ENCODE data around the gene CTSS.
A peak's percentile ranks its signal among the peaks of the same experiment; 100 is the strongest.
"Not testable (repeated sequence)": the region's sequence is repeated elsewhere in the genome, so short reads cannot be mapped to it uniquely, and the experiment has no call there.

CTSS gene

DNA sequence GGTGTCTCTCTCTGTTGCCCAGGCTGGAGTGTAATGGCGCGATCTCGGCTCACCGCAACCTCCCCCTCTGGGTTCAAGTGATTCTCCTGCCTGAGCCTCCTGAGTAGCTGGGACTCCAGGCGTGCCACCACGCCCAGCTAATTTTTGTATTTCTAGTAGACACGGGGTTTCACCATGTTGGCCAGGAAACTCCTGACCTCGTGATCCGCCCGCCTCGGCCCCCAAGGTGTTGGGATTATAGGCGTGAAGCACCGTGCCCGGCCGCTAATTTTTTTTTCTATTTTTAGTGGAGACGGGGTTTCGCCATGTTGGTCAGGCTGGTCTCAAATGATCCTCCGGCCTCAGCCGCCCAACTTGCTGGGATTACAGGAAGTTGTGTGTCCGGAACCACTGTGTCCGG is 45.5 kb downstream of the CTSS start:
- no peak overlapping the region for H3K27ac ChIP-seq
- TF ChIP-seq, protein P1, sequence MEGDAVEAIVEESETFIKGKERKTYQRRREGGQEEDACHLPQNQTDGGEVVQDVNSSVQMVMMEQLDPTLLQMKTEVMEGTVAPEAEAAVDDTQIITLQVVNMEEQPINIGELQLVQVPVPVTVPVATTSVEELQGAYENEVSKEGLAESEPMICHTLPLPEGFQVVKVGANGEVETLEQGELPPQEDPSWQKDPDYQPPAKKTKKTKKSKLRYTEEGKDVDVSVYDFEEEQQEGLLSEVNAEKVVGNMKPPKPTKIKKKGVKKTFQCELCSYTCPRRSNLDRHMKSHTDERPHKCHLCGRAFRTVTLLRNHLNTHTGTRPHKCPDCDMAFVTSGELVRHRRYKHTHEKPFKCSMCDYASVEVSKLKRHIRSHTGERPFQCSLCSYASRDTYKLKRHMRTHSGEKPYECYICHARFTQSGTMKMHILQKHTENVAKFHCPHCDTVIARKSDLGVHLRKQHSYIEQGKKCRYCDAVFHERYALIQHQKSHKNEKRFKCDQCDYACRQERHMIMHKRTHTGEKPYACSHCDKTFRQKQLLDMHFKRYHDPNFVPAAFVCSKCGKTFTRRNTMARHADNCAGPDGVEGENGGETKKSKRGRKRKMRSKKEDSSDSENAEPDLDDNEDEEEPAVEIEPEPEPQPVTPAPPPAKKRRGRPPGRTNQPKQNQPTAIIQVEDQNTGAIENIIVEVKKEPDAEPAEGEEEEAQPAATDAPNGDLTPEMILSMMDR (conservative IDR thresholded peaks at IDR 0.05): no peak

DNA sequence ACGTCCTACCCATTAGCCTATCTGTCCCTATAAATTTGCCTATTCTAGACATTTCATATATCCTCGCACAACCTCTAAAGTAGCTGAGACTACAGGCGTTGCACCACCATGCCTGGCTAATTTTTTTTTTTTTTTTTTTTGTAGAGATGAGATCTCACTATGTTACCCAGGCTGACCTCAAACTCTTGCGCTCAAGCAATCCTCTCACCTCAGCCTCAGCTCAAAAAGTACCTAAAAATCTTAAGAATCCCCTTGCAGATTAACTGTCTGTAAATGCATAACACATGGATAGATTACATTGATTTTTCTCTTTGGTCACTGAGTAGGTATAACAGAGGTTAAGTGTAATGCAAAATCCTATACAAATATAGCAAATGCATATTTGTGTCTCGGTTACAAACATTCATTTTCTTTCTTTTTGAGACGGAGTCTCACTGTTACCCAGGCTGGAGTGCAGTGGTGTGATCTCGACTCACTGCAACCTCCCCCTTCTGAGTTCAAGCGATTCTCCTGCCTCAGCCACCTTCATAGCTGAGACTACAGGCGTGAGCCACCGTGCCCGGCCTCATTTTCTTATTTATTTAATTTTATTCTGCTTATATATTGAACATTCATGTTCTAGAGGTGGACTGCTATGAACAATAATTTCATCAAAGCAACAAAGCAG is 47.2 kb downstream of the CTSS start:
- H3K27ac ChIP-seq: no peak overlapping the region
- TF ChIP-seq, protein P1 (conservative IDR thresholded peaks at IDR 0.05): no peak

DNA sequence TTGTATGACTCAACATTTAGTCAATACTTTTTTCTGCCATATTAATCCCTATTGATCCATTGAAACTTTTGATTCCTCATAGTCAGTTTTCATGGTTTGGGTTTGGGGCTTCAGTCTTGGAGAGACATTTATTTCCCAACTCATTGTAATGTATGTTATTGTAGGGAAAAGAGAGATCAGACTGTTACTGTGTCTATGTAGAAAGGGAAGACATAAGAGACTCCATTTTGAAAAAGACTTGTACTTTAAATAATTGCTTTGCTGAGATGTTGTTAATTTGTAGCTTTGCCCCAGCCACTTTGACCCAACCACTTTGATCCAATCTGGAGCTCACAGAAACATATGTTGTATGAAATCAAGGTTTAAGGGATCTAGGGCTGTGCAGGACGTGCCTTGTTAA is 56.5 kb downstream of the CTSS start:
- H3K27ac ChIP-seq: not testable (repeated sequence)

DNA sequence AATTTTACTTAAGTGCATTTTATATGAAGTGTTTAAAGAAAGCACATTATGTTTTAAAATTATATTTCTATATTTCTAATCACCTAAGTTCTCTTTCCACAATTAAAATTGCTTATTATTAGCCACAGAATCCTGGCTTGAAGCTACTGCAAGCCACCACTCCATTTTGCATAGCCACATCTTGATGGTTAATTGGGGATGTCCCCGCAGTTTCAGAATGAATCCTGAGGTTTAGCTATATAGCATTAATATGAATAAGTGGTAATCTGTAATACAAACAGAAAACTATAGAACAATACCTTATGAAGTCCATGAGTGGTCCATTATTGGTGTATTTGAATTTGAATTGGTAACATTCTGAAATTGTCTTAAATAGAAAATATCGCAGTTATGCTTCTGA is 57.0 kb downstream of the CTSS start:
- TF ChIP-seq, protein P1 (conservative IDR thresholded peaks at IDR 0.05): no peak
- no peak overlapping the region for H3K27ac ChIP-seq

DNA sequence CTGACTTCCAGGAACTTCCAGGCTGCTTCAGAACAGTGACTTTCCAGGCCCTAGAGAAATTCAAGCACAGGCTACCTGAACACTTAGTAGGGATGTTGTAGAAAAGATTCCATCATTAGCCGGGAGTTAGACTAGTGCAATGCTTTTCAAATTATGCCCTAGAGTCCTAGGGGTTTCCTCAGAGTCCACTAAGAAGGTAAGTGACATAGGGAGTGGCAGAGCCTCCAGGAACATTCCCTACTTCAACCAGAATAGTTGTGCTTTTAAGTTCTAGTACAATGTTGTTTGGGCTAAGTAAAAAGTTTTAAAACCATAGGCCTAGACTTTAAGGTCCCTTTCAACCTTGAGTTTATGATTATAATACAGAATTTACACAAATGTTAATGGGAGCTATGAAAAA is 59.5 kb downstream of the CTSS start:
- no peak overlapping the region for H3K27ac ChIP-seq
- TF ChIP-seq, protein P1 (conservative IDR thresholded peaks at IDR 0.05): no peak

DNA sequence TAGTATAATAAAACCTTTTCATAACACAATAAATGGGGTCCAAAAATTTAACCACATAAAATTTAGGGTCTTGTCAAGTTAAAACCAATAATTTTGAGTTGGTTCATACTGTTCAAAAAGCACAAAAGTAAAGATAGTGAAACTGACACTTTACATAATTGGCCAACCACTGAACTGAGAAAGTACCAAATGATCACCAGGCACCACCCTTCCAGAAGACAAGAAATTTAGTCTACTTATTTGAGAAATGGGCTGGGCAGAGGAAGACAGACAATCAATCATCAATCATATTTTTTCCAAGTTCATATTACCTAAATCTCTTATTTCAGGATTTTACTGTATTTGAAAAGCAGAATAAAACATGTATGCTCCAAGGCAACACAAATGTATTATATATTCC is 62.2 kb downstream of the CTSS start:
- TF ChIP-seq, protein P1 (conservative IDR thresholded peaks at IDR 0.05): no peak
- H3K27ac ChIP-seq: no peak overlapping the region

DNA sequence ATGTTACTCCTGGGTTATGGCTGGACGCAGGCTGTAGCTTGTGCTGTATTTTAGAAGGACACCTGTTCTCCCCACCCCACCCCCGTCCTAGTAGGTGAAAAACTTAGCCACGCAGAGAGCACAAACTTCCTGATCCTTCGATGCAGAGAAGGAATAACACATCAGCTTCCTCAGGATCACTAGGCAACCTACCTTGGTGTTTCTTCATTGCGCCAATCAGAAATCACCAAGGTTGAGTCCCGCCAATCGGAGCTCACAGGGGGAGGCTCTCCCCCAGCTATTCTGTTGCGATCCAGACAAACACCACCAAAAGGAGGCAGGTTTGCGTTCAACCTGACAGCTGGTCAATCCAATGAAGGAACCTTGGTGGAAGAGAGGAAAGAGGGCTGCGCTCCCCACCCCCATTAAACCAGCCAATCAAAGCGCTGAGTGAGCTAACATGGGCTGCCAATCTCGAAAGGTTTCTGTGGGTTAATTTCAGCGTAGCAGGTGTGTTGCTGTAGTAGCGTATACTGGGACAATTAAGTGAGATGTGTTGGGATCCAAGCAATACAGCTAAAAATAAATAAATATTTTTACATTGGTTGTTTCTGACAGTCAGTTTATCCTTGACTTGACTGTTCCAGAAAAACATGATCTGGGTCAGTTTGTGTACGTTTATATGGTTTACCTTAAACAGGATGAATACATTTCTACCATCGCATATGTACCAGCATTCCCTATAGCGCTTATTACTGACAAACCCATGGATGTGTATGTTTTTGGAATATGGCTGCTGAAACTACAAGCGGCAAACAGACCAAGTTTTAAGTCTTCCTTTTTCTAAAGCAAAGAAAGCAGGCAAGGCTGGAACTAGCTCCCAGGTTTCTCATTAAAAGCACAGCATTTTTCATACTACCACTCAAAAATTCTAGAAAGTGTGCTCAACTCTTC is 68.3 kb downstream of the CTSS start, which contains the start of gene GOLPH3L:
GOLPH3L (minus strand) TSS at position 160 of the 933 bp plus-strand sequence. CDS start 2,316 bp downstream, outside the sequence.
- TF ChIP-seq, protein P1 (conservative IDR thresholded peaks at IDR 0.05): no peak
- peak within 1 kb of the TSS; percentile 66 for H3K27ac ChIP-seq

Measured in VCaP (cell line).